SK-N-SH (cell line): ENCODE results near the gene AP1AR.

Experiments used
- EP300 ChIP-seq, 2 experiments: IDR thresholded peaks; 2 replicates each; pipeline versions ENCODE4 v1.4.0 to v1.6.1; 2012; ENCODE audit warnings: borderline replicate concordance in 1 of 2, low read depth in 1 of 2, low read length in 1 of 2
- EZH2phosphoT487 ChIP-seq: fragments of 200-600 bp; sonication (generic); IDR thresholded peaks from 2 replicates; pipeline ENCODE4 v1.6.1; 2017; ENCODE audit warnings: low read depth, mixed run types, mild to moderate bottlenecking, antibody characterized with exemption, moderate library complexity, borderline replicate concordance
- POLR2AphosphoS5 ChIP-seq: IDR thresholded peaks from 2 replicates; pipeline ENCODE4 v1.6.1; 2012; ENCODE audit warnings: low read depth, low read length
- RAD21 ChIP-seq: IDR thresholded peaks from 2 replicates; pipeline ENCODE4 v1.6.1; 2012; ENCODE audit warnings: mild to moderate bottlenecking, low read length
- RFX5 ChIP-seq: IDR thresholded peaks from 2 replicates; pipeline ENCODE4 v1.6.1; 2012; ENCODE audit warnings: mild to moderate bottlenecking, improper control_type of control experiment, low read length
- TAF1 ChIP-seq: IDR thresholded peaks from 2 replicates; pipeline ENCODE4 v1.6.1; 2012; ENCODE audit warnings: low read depth, mild to moderate bottlenecking, low read length, moderate library complexity, borderline replicate concordance
- YY1 ChIP-seq: IDR thresholded peaks from 2 replicates; pipeline ENCODE4 v1.4.0; 2012; ENCODE audit warnings: low read depth, mild to moderate bottlenecking
- TF ChIP-seq, protein P1 (sequence below): IDR thresholded peaks from 2 replicates; pipeline ENCODE4 v1.4.0; 2012; ENCODE audit warnings: low read depth
- TF ChIP-seq, protein P2 (sequence below): fragments of 200-600 bp; sonication (generic); IDR thresholded peaks from 2 replicates; pipeline ENCODE4 v1.6.1; 2017; ENCODE audit warnings: antibody characterized with exemption, mild to moderate bottlenecking, moderate library complexity
- TF ChIP-seq, protein P3 (sequence below): IDR thresholded peaks from 2 replicates; pipeline ENCODE4 v1.6.1; 2012; ENCODE audit warnings: mild to moderate bottlenecking, low read depth, low read length, moderate library complexity
- TF ChIP-seq, protein P4 (sequence below): fragments of 150-350 bp; IDR thresholded peaks from 2 replicates; pipeline ENCODE4 v1.6.1; 2017; ENCODE audit warnings: antibody characterized with exemption, low read length, low read depth, borderline replicate concordance

DNA sequence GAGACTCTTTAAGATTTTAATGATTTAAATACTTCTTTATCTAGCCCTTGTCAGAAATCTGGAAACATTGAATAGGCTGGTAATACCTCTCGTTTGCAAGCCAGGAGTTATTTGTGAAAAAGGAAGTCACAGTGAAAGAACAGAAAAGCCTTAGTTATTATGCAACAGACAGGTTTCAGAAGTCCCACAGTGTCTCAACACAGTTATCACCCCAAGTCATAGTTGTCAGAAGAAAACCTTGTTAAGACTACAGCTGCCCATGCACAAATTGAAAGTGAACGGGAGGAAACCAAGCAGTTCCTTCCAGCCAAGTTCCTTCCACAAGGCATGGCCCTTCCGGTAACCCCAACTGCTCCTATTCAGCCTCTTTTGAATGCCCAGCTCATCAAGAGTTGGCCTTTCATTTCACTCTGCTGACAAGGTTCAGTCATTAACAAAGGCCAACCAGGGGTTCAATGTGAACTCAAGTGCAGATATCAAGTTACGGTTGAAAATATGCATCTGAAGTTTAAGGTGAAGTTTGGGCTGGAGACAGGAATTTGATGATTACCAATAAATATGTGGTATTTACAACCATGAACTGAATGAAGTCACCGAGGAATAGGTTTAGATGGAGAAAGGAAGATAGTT is 81.1 kb downstream of the AP1AR start:
- TF ChIP-seq, protein P1, sequence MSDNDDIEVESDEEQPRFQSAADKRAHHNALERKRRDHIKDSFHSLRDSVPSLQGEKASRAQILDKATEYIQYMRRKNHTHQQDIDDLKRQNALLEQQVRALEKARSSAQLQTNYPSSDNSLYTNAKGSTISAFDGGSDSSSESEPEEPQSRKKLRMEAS: no peak
- TF ChIP-seq, protein P2, sequence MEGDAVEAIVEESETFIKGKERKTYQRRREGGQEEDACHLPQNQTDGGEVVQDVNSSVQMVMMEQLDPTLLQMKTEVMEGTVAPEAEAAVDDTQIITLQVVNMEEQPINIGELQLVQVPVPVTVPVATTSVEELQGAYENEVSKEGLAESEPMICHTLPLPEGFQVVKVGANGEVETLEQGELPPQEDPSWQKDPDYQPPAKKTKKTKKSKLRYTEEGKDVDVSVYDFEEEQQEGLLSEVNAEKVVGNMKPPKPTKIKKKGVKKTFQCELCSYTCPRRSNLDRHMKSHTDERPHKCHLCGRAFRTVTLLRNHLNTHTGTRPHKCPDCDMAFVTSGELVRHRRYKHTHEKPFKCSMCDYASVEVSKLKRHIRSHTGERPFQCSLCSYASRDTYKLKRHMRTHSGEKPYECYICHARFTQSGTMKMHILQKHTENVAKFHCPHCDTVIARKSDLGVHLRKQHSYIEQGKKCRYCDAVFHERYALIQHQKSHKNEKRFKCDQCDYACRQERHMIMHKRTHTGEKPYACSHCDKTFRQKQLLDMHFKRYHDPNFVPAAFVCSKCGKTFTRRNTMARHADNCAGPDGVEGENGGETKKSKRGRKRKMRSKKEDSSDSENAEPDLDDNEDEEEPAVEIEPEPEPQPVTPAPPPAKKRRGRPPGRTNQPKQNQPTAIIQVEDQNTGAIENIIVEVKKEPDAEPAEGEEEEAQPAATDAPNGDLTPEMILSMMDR: no peak
- TF ChIP-seq RAD21: no peak
- no peak for TF ChIP-seq EZH2phosphoT487
- no peak for TF ChIP-seq YY1
- TF ChIP-seq POLR2AphosphoS5: no peak
- TF ChIP-seq, protein P3, sequence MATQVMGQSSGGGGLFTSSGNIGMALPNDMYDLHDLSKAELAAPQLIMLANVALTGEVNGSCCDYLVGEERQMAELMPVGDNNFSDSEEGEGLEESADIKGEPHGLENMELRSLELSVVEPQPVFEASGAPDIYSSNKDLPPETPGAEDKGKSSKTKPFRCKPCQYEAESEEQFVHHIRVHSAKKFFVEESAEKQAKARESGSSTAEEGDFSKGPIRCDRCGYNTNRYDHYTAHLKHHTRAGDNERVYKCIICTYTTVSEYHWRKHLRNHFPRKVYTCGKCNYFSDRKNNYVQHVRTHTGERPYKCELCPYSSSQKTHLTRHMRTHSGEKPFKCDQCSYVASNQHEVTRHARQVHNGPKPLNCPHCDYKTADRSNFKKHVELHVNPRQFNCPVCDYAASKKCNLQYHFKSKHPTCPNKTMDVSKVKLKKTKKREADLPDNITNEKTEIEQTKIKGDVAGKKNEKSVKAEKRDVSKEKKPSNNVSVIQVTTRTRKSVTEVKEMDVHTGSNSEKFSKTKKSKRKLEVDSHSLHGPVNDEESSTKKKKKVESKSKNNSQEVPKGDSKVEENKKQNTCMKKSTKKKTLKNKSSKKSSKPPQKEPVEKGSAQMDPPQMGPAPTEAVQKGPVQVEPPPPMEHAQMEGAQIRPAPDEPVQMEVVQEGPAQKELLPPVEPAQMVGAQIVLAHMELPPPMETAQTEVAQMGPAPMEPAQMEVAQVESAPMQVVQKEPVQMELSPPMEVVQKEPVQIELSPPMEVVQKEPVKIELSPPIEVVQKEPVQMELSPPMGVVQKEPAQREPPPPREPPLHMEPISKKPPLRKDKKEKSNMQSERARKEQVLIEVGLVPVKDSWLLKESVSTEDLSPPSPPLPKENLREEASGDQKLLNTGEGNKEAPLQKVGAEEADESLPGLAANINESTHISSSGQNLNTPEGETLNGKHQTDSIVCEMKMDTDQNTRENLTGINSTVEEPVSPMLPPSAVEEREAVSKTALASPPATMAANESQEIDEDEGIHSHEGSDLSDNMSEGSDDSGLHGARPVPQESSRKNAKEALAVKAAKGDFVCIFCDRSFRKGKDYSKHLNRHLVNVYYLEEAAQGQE: no peak
- TF ChIP-seq TAF1: no peak
- TF ChIP-seq, protein P4, sequence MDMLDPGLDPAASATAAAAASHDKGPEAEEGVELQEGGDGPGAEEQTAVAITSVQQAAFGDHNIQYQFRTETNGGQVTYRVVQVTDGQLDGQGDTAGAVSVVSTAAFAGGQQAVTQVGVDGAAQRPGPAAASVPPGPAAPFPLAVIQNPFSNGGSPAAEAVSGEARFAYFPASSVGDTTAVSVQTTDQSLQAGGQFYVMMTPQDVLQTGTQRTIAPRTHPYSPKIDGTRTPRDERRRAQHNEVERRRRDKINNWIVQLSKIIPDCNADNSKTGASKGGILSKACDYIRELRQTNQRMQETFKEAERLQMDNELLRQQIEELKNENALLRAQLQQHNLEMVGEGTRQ: no peak
- TF ChIP-seq RFX5: no peak
- TF ChIP-seq EP300 (IDR thresholded peaks at IDR 0.05; ENCODE audit: borderline replicate concordance in 1 of 2, low read depth in 1 of 2, low read length in 1 of 2): no peak
